Mesenchymal stem cell (in vitro differentiated cells and primary cell): ENCODE results near the gene GANC.
A peak's percentile ranks its signal among the peaks of the same experiment; 100 is the strongest.

ENCODE experiments used
- DNase-seq: peaks from one replicate; pipeline ENCODE4 v3.0.0-alpha.2; 2013
- H2AFZ ChIP-seq: one replicate; pipeline ENCODE4 v1.6.1; 2013; ENCODE audit warnings: low read depth, mild to moderate bottlenecking, control low read depth, inconsistent platforms, low read length, moderate library complexity
- H2AK5ac ChIP-seq: 2 replicates; pipeline ENCODE4 v1.6.1; 2013; ENCODE audit warnings: low read length, moderate library complexity, mild to moderate bottlenecking, inconsistent platforms; ENCODE audit not compliant: severe bottlenecking
- H2BK120ac ChIP-seq: one replicate; pipeline ENCODE4 v1.6.1; 2013; ENCODE audit warnings: low read depth, mild to moderate bottlenecking, inconsistent platforms, low read length, moderate library complexity
- H2BK12ac ChIP-seq, 2 experiments: one replicate each; pipeline ENCODE4 v1.6.1; 2013; ENCODE audit warnings: inconsistent platforms in 2 of 2, low read length in 2 of 2, mild to moderate bottlenecking in 2 of 2, moderate library complexity in 2 of 2, control low read depth in 1 of 2
- H2BK15ac ChIP-seq: one replicate; pipeline ENCODE4 v1.6.1; 2013; ENCODE audit warnings: mild to moderate bottlenecking, low read depth, inconsistent platforms; ENCODE audit not compliant: poor library complexity, severe bottlenecking
- H2BK5ac ChIP-seq: 2 replicates; pipeline ENCODE4 v1.6.1; 2013; ENCODE audit warnings: low read depth, mild to moderate bottlenecking, low read length, control low read depth, inconsistent platforms; ENCODE audit not compliant: poor library complexity, severe bottlenecking
- H3K14ac ChIP-seq, 2 experiments: one replicate each; pipeline ENCODE4 v1.6.1; 2013; ENCODE audit warnings: inconsistent platforms in 2 of 2, low read length in 2 of 2, control low read depth in 1 of 2, mild to moderate bottlenecking in 1 of 2, moderate library complexity in 1 of 2
- H3K18ac ChIP-seq, 2 experiments: one replicate each; pipeline ENCODE4 v1.6.1; 2013; ENCODE audit warnings: inconsistent platforms in 2 of 2, low read length in 2 of 2, control low read depth in 1 of 2, low read depth in 1 of 2, mild to moderate bottlenecking in 1 of 2
- H3K23ac ChIP-seq, 2 experiments: one replicate each; pipeline ENCODE4 v1.6.1; 2013; ENCODE audit warnings: inconsistent platforms in 2 of 2, low read length in 2 of 2, mild to moderate bottlenecking in 2 of 2, moderate library complexity in 2 of 2, control low read depth in 1 of 2
- H3K27ac ChIP-seq: 2 replicates; pipeline ENCODE4 v1.5.1; 2013; ENCODE audit warnings: mild to moderate bottlenecking, moderate library complexity, low read length, control low read depth, inconsistent platforms; ENCODE audit not compliant: poor library complexity, severe bottlenecking
- H3K27me3 ChIP-seq, 2 experiments: 2 replicates each; pipeline versions ENCODE4 v1.6.1 to v1.7.0; 2013; ENCODE audit warnings: low read length in 2 of 2, mild to moderate bottlenecking in 2 of 2, moderate library complexity in 2 of 2, control low read depth in 1 of 2, inconsistent platforms in 1 of 2; ENCODE audit not compliant: control insufficient read depth in 1 of 2, insufficient read depth in 1 of 2
- H3K36me3 ChIP-seq, 2 experiments: 2 replicates each; pipeline versions ENCODE4 v1.6.1 to v1.7.0; 2013; ENCODE audit warnings: low read length in 2 of 2, control low read depth in 1 of 2, inconsistent platforms in 1 of 2, low read depth in 1 of 2, mild to moderate bottlenecking in 1 of 2; ENCODE audit not compliant: insufficient read depth in 2 of 2, control insufficient read depth in 1 of 2
- H3K4ac ChIP-seq, 2 experiments: one replicate each; pipeline ENCODE4 v1.6.1; 2013; ENCODE audit warnings: inconsistent platforms in 2 of 2, low read length in 2 of 2, mild to moderate bottlenecking in 2 of 2, moderate library complexity in 2 of 2, control low read depth in 1 of 2, low read depth in 1 of 2
- H3K4me1 ChIP-seq: 2 replicates; pipeline ENCODE4 v1.6.1; 2013; ENCODE audit warnings: low read depth, low read length, control low read depth; ENCODE audit not compliant: control insufficient read depth, insufficient read depth
- H3K4me2 ChIP-seq: 2 replicates; pipeline ENCODE4 v1.6.1; 2013; ENCODE audit warnings: low read length, mild to moderate bottlenecking, inconsistent platforms; ENCODE audit not compliant: poor library complexity, severe bottlenecking
- H3K4me3 ChIP-seq, 2 experiments: 2 replicates each; pipeline versions ENCODE4 v1.5.1 to v1.7.0; 2013; ENCODE audit warnings: low read length in 2 of 2, mild to moderate bottlenecking in 2 of 2, control low read depth in 1 of 2, low read depth in 1 of 2; ENCODE audit not compliant: insufficient read depth in 1 of 2
- H3K79me1 ChIP-seq: replicated peaks from 2 replicates; pipeline ENCODE4 v1.6.1; 2013; ENCODE audit warnings: mild to moderate bottlenecking, control low read depth, low read length, inconsistent platforms; ENCODE audit not compliant: poor library complexity, severe bottlenecking
- H3K9ac ChIP-seq: 2 replicates; pipeline ENCODE4 v1.7.0; 2013; ENCODE audit warnings: mild to moderate bottlenecking, low read length, moderate library complexity
- H3K9me3 ChIP-seq: 2 replicates; pipeline ENCODE4 v1.7.0; 2013; ENCODE audit warnings: mild to moderate bottlenecking, low read length; ENCODE audit not compliant: control insufficient read depth
- H4K8ac ChIP-seq: one replicate; pipeline ENCODE4 v1.6.1; 2013; ENCODE audit warnings: inconsistent platforms, mild to moderate bottlenecking, low read length, moderate library complexity
- H4K91ac ChIP-seq: one replicate; pipeline ENCODE4 v1.6.1; 2013; ENCODE audit warnings: mild to moderate bottlenecking, low read length, inconsistent platforms
- WGBS: methylation state at CpG from one replicate; pipeline ENCODE4 v1.1.7; 2013; ENCODE audit warnings: mixed read lengths; 5-methylcytosine and 5-hydroxymethylcytosine counted together

Gene GANC

GRCh38 chr15:42267286-42267685 is 5.7 kb upstream of the GANC start:
- H3K4ac ChIP-seq: no peak overlapping the region
- H4K8ac ChIP-seq: no peak overlapping the region

GRCh38 chr15:42270551-42270950 is 2.5 kb upstream of the GANC start:
- Histone ChIP-seq H2BK15ac (no peak overlapping the region), H3K27me3 (no peaks in the 10 kb centered on the region), H3K18ac (no peak overlapping the region), H2AK5ac (no peak overlapping the region), H2BK120ac (no peak overlapping the region), H2BK12ac (no peak overlapping the region), H3K27ac (no peak overlapping the region), H3K4me2 (no peak overlapping the region), H2AFZ (no peak overlapping the region), H3K9ac (peak overlapping the region; percentile 99), H3K4me3 (peak overlapping the region in 1 of 2 experiments; percentile 80), H3K36me3 (peaks cover 8 to 44% of the 10 kb centered on the region in 2 experiments), H2BK5ac (no peak overlapping the region), H3K4ac (no peak overlapping the region), H3K14ac (no peak overlapping the region), H3K79me1 (peaks cover 7% of the 10 kb centered on the region), H3K23ac (no peak overlapping the region), H4K8ac (no peak overlapping the region), H3K9me3 (no peaks in the 10 kb centered on the region), H3K4me1 (peaks cover 3% of the 10 kb centered on the region), H4K91ac (no peak overlapping the region)
- DNase-seq: no peak
- 50% methylated on average over 2 of the region's 2 CpGs for WGBS

More at GRCh38 chr15:42267286-42267685, 5.7 kb upstream of the GANC start:
- H3K79me1 ChIP-seq: peaks cover 9% of the 10 kb centered on the region
- no peak overlapping the region for H3K4me3 ChIP-seq
- no peak overlapping the region for H3K18ac ChIP-seq
- H3K27me3 ChIP-seq: no peaks in the 10 kb centered on the region
- no peak overlapping the region for H2BK120ac ChIP-seq
- peaks cover 12 to 77% of the 10 kb centered on the region in 2 experiments for H3K36me3 ChIP-seq
- H4K91ac ChIP-seq: no peak overlapping the region
- H2BK5ac ChIP-seq: no peak overlapping the region
- no peak overlapping the region for H2BK15ac ChIP-seq
- H3K9me3 ChIP-seq: no peaks in the 10 kb centered on the region
- no peak overlapping the region for H3K9ac ChIP-seq
- H3K14ac ChIP-seq: no peak overlapping the region
- H3K4me1 ChIP-seq: peaks cover 1% of the 10 kb centered on the region
- H3K27ac ChIP-seq: no peak overlapping the region
- H3K4me2 ChIP-seq: no peak overlapping the region
- no peak overlapping the region for H2AFZ ChIP-seq
- H3K23ac ChIP-seq: no peak overlapping the region
- H2AK5ac ChIP-seq: no peak overlapping the region
- DNase-seq: no peak
- H2BK12ac ChIP-seq: no peak overlapping the region

- H3K4me1 ChIP-seq: peaks cover 3% of the 10 kb centered on the region
- no peak overlapping the region for H3K18ac ChIP-seq
- H3K23ac ChIP-seq: no peak overlapping the region
- H3K14ac ChIP-seq: no peak overlapping the region
- no peak for DNase-seq
- H3K27me3 ChIP-seq: no peaks in the 10 kb centered on the region
- H4K91ac ChIP-seq: no peak overlapping the region
- H2BK12ac ChIP-seq: no peak overlapping the region
- H2BK15ac ChIP-seq: no peak overlapping the region
- no peak overlapping the region for H2BK120ac ChIP-seq
- H3K4me3 ChIP-seq: peak overlapping the region in 1 of 2 experiments; percentile 80
- H3K9ac ChIP-seq: peak overlapping the region; percentile 99
- H3K4me2 ChIP-seq: no peak overlapping the region
- no peak overlapping the region for H2AK5ac ChIP-seq
- peaks cover 5 to 40% of the 10 kb centered on the region in 2 experiments for H3K36me3 ChIP-seq
- H3K9me3 ChIP-seq: no peaks in the 10 kb centered on the region
- H2AFZ ChIP-seq: no peak overlapping the region
- no peak overlapping the region for H3K27ac ChIP-seq
- H2BK5ac ChIP-seq: no peak overlapping the region
- 87% methylated on average over 5 of the region's 5 CpGs for WGBS
- peaks cover 9% of the 10 kb centered on the region for H3K79me1 ChIP-seq
- H4K8ac ChIP-seq: no peak overlapping the region
- no peak overlapping the region for H3K4ac ChIP-seq
Observed at GRCh38 chr15:42270996-42271395, 2.0 kb upstream of the GANC start.

- WGBS: 41% methylated on average over 27 of the region's 27 CpGs
- no peaks in the 10 kb centered on the region for H3K9me3 ChIP-seq
Observed at GRCh38 chr15:42273900-42274701, 1.1 kb downstream of the GANC start.

More at GRCh38 chr15:42273900-42274701, 1.1 kb downstream of the GANC start:
- Histone ChIP-seq H3K27me3 (no peaks in the 10 kb centered on the region), H2BK5ac (peak overlapping the region; percentile 39), H2BK12ac (no peak overlapping the region), H3K4me3 (peak overlapping the region; percentile 61 to 80), H3K18ac (peak overlapping the region; percentile 82 to 90), H2AK5ac (peak overlapping the region; percentile 24), H3K23ac (no peak overlapping the region), H3K4ac (peak overlapping the region; percentile 37 to 82), H3K27ac (peak overlapping the region; percentile 96), H4K8ac (peak overlapping the region; percentile 94), H3K36me3 (peaks cover 0 to 27% of the 10 kb centered on the region in 2 experiments), H3K4me2 (peak overlapping the region; percentile 68), H2AFZ (no peak overlapping the region), H3K9ac (peak overlapping the region; percentile 99), H3K14ac (no peak overlapping the region), H2BK15ac (no peak overlapping the region), H3K79me1 (peaks cover 9% of the 10 kb centered on the region), H4K91ac (peak overlapping the region; percentile 83), H3K4me1 (peaks cover 3% of the 10 kb centered on the region), H2BK120ac (peak overlapping the region; percentile 71)
- peak; percentile 74 for DNase-seq
